Activated naive CD8-positive, alpha-beta T cell treated with anti-CD3 and anti-CD28 coated beads for 36 hours (primary cell): ENCODE measurements around the gene LTB. TPM values are rescaled to one million over a fixed set of nuclear protein-coding genes. Genes with fewer than 3 reads are reported as not detected.

Source experiments
- DNase-seq: peaks from one replicate; pipeline ENCODE4 v3.0.0; 2021
- H3K27ac Mint-ChIP-seq: one replicate; pipeline ENCODE4 v1.8.0; 2022; ENCODE audit warnings: mild to moderate bottlenecking, moderate library complexity, mixed read lengths
- H3K27me3 Mint-ChIP-seq: one replicate; pipeline ENCODE4 v1.8.0; 2022; ENCODE audit warnings: mild to moderate bottlenecking, mixed read lengths
- H3K36me3 Mint-ChIP-seq: one replicate; pipeline ENCODE4 v1.8.0; 2021; ENCODE audit warnings: mild to moderate bottlenecking, mixed read lengths
- H3K4me1 Mint-ChIP-seq: one replicate; pipeline ENCODE4 v1.8.0; 2021; ENCODE audit warnings: mixed read lengths
- H3K4me3 Mint-ChIP-seq: one replicate; pipeline ENCODE4 v1.8.0; 2022; ENCODE audit warnings: mild to moderate bottlenecking, moderate library complexity, mixed read lengths
- H3K9me3 Mint-ChIP-seq: one replicate; pipeline ENCODE4 v1.8.0; 2022; ENCODE audit warnings: mixed read lengths
- total RNA-seq, 2 experiments: library from RNA; stranded (reverse); gene quantifications; one replicate each; pipeline ENCODE4 v1.2.3, GENCODE V29; 2021

LTB gene
- 100 to 1,000 TPM; 273 TPM for total RNA-seq

- peak within 1 kb of the TSS; percentile 93 for H3K4me3 Mint-ChIP-seq
- H3K9me3 Mint-ChIP-seq = no peaks in the 10 kb centered on the region
- H3K36me3 Mint-ChIP-seq = peaks cover 50% of the 10 kb centered on the region
- DNase-seq = peak; percentile 55
- peak within 1 kb of the TSS; percentile 92 for H3K27ac Mint-ChIP-seq
- peaks cover 55% of the 10 kb centered on the region for H3K4me1 Mint-ChIP-seq
- no peaks in the 10 kb centered on the region for H3K27me3 Mint-ChIP-seq
Measured at GRCh38 chr6:31582230-31582643, at the start of gene LTB. Gene LTB, minus strand, starts transcription at chr6:31582424. Its CDS starts 7 bp downstream, at chr6:31582417.

GRCh38 chr6:31631681-31632278 lies 49.6 kb upstream of the LTB start:
- Mint-ChIP-seq H3K36me3 (peaks cover 34% of the 10 kb centered on the region), H3K4me3 (no peak overlapping the region), H3K27me3 (no peaks in the 10 kb centered on the region), H3K9me3 (no peaks in the 10 kb centered on the region), H3K27ac (peak overlapping the region; percentile 10), H3K4me1 (peaks cover 3% of the 10 kb centered on the region)
- no peak for DNase-seq

GRCh38 chr6:31631209-31631608 lies 49.0 kb upstream of the LTB start:
- H3K36me3 Mint-ChIP-seq = peaks cover 40% of the 10 kb centered on the region

GRCh38 chr6:31630177-31630934 lies 48.1 kb upstream of the LTB start:
- Mint-ChIP-seq H3K9me3 (no peaks in the 10 kb centered on the region), H3K4me1 (peaks cover 6% of the 10 kb centered on the region), H3K27me3 (no peaks in the 10 kb centered on the region), H3K27ac (peak overlapping the region; percentile 75), H3K36me3 (peaks cover 47% of the 10 kb centered on the region), H3K4me3 (no peak overlapping the region)
- DNase-seq = no peak

More at GRCh38 chr6:31631209-31631608, 49.0 kb upstream of the LTB start:
- DNase-seq = no peak
- peak overlapping the region; percentile 75 for H3K27ac Mint-ChIP-seq
- peaks cover 3% of the 10 kb centered on the region for H3K4me1 Mint-ChIP-seq
- no peaks in the 10 kb centered on the region for H3K27me3 Mint-ChIP-seq
- no peak overlapping the region for H3K4me3 Mint-ChIP-seq
- no peaks in the 10 kb centered on the region for H3K9me3 Mint-ChIP-seq

- H3K4me3 Mint-ChIP-seq = no peak overlapping the region
- no peaks in the 10 kb centered on the region for H3K27me3 Mint-ChIP-seq
Measured at GRCh38 chr6:31629014-31629413, 46.8 kb upstream of the LTB start.

GRCh38 chr6:31627690-31628287 lies 45.6 kb upstream of the LTB start:
- Mint-ChIP-seq H3K27me3 (no peaks in the 10 kb centered on the region), H3K4me1 (peaks cover 8% of the 10 kb centered on the region), H3K27ac (peak overlapping the region; percentile 50), H3K9me3 (no peaks in the 10 kb centered on the region), H3K4me3 (no peak overlapping the region), H3K36me3 (peaks cover 62% of the 10 kb centered on the region)
- no peak for DNase-seq

More at GRCh38 chr6:31629014-31629413, 46.8 kb upstream of the LTB start:
- H3K27ac Mint-ChIP-seq = no peak overlapping the region
- peaks cover 6% of the 10 kb centered on the region for H3K4me1 Mint-ChIP-seq
- no peak for DNase-seq
- peaks cover 55% of the 10 kb centered on the region for H3K36me3 Mint-ChIP-seq
- H3K9me3 Mint-ChIP-seq = no peaks in the 10 kb centered on the region

GRCh38 chr6:31626952-31627351 lies 44.7 kb upstream of the LTB start:
- Mint-ChIP-seq H3K36me3 (peaks cover 69% of the 10 kb centered on the region), H3K4me3 (no peak overlapping the region), H3K27ac (peak overlapping the region; percentile 43), H3K9me3 (no peaks in the 10 kb centered on the region), H3K4me1 (peaks cover 16% of the 10 kb centered on the region), H3K27me3 (no peaks in the 10 kb centered on the region)
- no peak for DNase-seq

- peaks cover 4% of the 10 kb centered on the region for H3K27me3 Mint-ChIP-seq
- no peak overlapping the region for H3K4me3 Mint-ChIP-seq
- no peaks in the 10 kb centered on the region for H3K9me3 Mint-ChIP-seq
- H3K4me1 Mint-ChIP-seq = peaks cover 18% of the 10 kb centered on the region
- DNase-seq = no peak
- peak overlapping the region; percentile 17 for H3K27ac Mint-ChIP-seq
- H3K36me3 Mint-ChIP-seq = peaks cover 64% of the 10 kb centered on the region
Measured at GRCh38 chr6:31624070-31624469, 41.8 kb upstream of the LTB start.

GRCh38 chr6:31622684-31623091 lies 40.5 kb upstream of the LTB start:
- H3K36me3 Mint-ChIP-seq = peaks cover 65% of the 10 kb centered on the region
- peaks cover 4% of the 10 kb centered on the region for H3K27me3 Mint-ChIP-seq

GRCh38 chr6:31621991-31622390 lies 39.8 kb upstream of the LTB start:
- peaks cover 4% of the 10 kb centered on the region for H3K27me3 Mint-ChIP-seq
- H3K4me1 Mint-ChIP-seq = peaks cover 26% of the 10 kb centered on the region
- H3K9me3 Mint-ChIP-seq = no peaks in the 10 kb centered on the region
- no peak for DNase-seq
- peak overlapping the region; percentile 97 for H3K27ac Mint-ChIP-seq
- peaks cover 59% of the 10 kb centered on the region for H3K36me3 Mint-ChIP-seq
- peak overlapping the region; percentile 85 for H3K4me3 Mint-ChIP-seq

More at GRCh38 chr6:31622684-31623091, 40.5 kb upstream of the LTB start:
- H3K27ac Mint-ChIP-seq = peak overlapping the region; percentile 97
- H3K4me3 Mint-ChIP-seq = peak overlapping the region; percentile 85
- H3K4me1 Mint-ChIP-seq = peaks cover 23% of the 10 kb centered on the region
- DNase-seq = no peak
- no peaks in the 10 kb centered on the region for H3K9me3 Mint-ChIP-seq

GRCh38 chr6:31621320-31621939 lies 39.2 kb upstream of the LTB start:
- H3K27ac Mint-ChIP-seq = peak overlapping the region; percentile 97
- peaks cover 4% of the 10 kb centered on the region for H3K27me3 Mint-ChIP-seq
- H3K4me3 Mint-ChIP-seq = peak overlapping the region; percentile 85
- H3K4me1 Mint-ChIP-seq = peaks cover 31% of the 10 kb centered on the region
- no peak for DNase-seq
- H3K9me3 Mint-ChIP-seq = no peaks in the 10 kb centered on the region
- peaks cover 61% of the 10 kb centered on the region for H3K36me3 Mint-ChIP-seq

GRCh38 chr6:31620586-31621319 lies 38.5 kb upstream of the LTB start, which contains the start of gene PRRC2A:
Gene PRRC2A, plus strand, starts transcription at chr6:31620715. Its CDS starts 2,075 bp downstream, at chr6:31622790.
- peak within 1 kb of the TSS; percentile 97 for H3K27ac Mint-ChIP-seq
- H3K4me1 Mint-ChIP-seq = peaks cover 35% of the 10 kb centered on the region
- peaks cover 4% of the 10 kb centered on the region for H3K27me3 Mint-ChIP-seq
- H3K36me3 Mint-ChIP-seq = peaks cover 60% of the 10 kb centered on the region
- peak within 1 kb of the TSS; percentile 85 for H3K4me3 Mint-ChIP-seq
- no peaks in the 10 kb centered on the region for H3K9me3 Mint-ChIP-seq
- DNase-seq = no peak

GRCh38 chr6:31619805-31620585 lies 37.8 kb upstream of the LTB start:
- Mint-ChIP-seq H3K9me3 (no peaks in the 10 kb centered on the region), H3K4me1 (peaks cover 43% of the 10 kb centered on the region)

GRCh38 chr6:31617010-31617409 lies 34.8 kb upstream of the LTB start:
- peak overlapping the region; percentile 90 for H3K4me3 Mint-ChIP-seq
- H3K4me1 Mint-ChIP-seq = peaks cover 39% of the 10 kb centered on the region
- H3K27ac Mint-ChIP-seq = peak overlapping the region; percentile 92

More at GRCh38 chr6:31619805-31620585, 37.8 kb upstream of the LTB start:
- peaks cover 4% of the 10 kb centered on the region for H3K27me3 Mint-ChIP-seq
- peak overlapping the region; percentile 97 for H3K27ac Mint-ChIP-seq
- peak overlapping the region; percentile 85 for H3K4me3 Mint-ChIP-seq
- peaks cover 54% of the 10 kb centered on the region for H3K36me3 Mint-ChIP-seq
- DNase-seq = peak; percentile 98

More at GRCh38 chr6:31617010-31617409, 34.8 kb upstream of the LTB start:
- no peaks in the 10 kb centered on the region for H3K9me3 Mint-ChIP-seq
- no peak for DNase-seq
- peaks cover 4% of the 10 kb centered on the region for H3K27me3 Mint-ChIP-seq
- peaks cover 32% of the 10 kb centered on the region for H3K36me3 Mint-ChIP-seq
